AG04450 (cell line): ENCODE results near the gene EEF1AKMT1. TPM values are rescaled to one million over a fixed set of nuclear protein-coding genes. Genes with fewer than 3 reads are reported as not detected.
"Not testable (repeated sequence)": the region's sequence is repeated elsewhere in the genome, so short reads cannot be mapped to it uniquely, and the experiment has no call there.

ENCODE experiments used
- CTCF ChIA-PET: fragments of 300-600, 350-600 bp; formaldehyde crosslinking; extraction: SDS; loops from one replicate; lab custom pipeline; 2022; ENCODE audit warnings: antibody characterized with exemption, inconsistent platforms; lab: Charles Lee
- POLR2A ChIA-PET: fragments of 350-600 bp; formaldehyde crosslinking; extraction: SDS; loops from one replicate; lab custom pipeline; 2021; ENCODE audit warnings: antibody characterized with exemption, inconsistent platforms; lab: Yijun Ruan, JAX
- DNase-seq: peaks from one replicate; pipeline ENCODE4 v3.0.0-alpha.2; 2011; ENCODE audit warnings: low read depth, low spot score
- H3K27ac ChIP-seq: one replicate; pipeline ENCODE4 v1.5.1; 2012; ENCODE audit warnings: low read depth, low read length, control low read depth
- H3K27me3 ChIP-seq: one replicate; pipeline ENCODE4 v1.6.0; 2012; ENCODE audit warnings: low read length; ENCODE audit not compliant: control insufficient read depth, insufficient read depth
- H3K4me3 ChIP-seq: 2 replicates; pipeline ENCODE4 v1.5.1; 2011; ENCODE audit warnings: mild to moderate bottlenecking, low read depth, low read length, control low read depth
- H3K9me3 ChIP-seq: 2 replicates; pipeline ENCODE4 v1.5.1; 2012; ENCODE audit warnings: low read length; ENCODE audit not compliant: control insufficient read depth, insufficient read depth
- polyA plus RNA-seq: library from polyadenylated mRNA; depleted of rRNA; stranded (reverse); fragments of >200 nt; gene quantifications from 2 replicates; pipeline ENCODE4 v1.2.3, GENCODE V29; 2011
- TF ChIP-seq, protein P1 (sequence below): IDR thresholded peaks from 2 replicates; pipeline ENCODE4 v1.5.1; 2011; ENCODE audit warnings: low read depth, low read length, control low read depth, inconsistent platforms

Gene EEF1AKMT1
- polyA plus RNA-seq, 1 experiment, result 19.5 TPM

DNA sequence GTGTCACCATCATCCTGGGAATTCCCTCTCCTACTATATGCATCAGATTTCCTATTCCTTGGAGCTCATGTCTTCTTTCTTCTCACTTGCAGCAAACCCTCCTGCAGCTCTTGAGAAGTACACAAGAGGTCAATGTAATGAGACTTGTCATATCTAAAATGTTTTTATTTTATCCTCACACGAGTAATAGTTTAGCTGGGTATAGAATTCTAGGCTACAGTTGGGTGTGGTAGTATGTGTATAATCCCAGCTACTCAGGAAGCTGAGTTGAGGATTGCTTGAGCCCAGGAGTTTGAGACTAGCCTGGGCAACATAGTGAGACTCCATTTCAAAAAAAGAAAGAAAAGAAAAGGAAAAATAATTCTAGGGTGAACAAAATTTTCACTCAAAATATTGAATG, 24.4 kb downstream of the EEF1AKMT1 start:
- POLR2A ChIA-PET, result no interaction called here
- TF ChIP-seq, protein P1, sequence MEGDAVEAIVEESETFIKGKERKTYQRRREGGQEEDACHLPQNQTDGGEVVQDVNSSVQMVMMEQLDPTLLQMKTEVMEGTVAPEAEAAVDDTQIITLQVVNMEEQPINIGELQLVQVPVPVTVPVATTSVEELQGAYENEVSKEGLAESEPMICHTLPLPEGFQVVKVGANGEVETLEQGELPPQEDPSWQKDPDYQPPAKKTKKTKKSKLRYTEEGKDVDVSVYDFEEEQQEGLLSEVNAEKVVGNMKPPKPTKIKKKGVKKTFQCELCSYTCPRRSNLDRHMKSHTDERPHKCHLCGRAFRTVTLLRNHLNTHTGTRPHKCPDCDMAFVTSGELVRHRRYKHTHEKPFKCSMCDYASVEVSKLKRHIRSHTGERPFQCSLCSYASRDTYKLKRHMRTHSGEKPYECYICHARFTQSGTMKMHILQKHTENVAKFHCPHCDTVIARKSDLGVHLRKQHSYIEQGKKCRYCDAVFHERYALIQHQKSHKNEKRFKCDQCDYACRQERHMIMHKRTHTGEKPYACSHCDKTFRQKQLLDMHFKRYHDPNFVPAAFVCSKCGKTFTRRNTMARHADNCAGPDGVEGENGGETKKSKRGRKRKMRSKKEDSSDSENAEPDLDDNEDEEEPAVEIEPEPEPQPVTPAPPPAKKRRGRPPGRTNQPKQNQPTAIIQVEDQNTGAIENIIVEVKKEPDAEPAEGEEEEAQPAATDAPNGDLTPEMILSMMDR, result no peak
- CTCF ChIA-PET, result no interaction called here
- H3K9me3 ChIP-seq, result peaks cover 8% of the 10 kb centered on the region
- no peaks in the 10 kb centered on the region for H3K27me3 ChIP-seq
- no peak overlapping the region for H3K27ac ChIP-seq
- no peak overlapping the region for H3K4me3 ChIP-seq
- no peak for DNase-seq

DNA sequence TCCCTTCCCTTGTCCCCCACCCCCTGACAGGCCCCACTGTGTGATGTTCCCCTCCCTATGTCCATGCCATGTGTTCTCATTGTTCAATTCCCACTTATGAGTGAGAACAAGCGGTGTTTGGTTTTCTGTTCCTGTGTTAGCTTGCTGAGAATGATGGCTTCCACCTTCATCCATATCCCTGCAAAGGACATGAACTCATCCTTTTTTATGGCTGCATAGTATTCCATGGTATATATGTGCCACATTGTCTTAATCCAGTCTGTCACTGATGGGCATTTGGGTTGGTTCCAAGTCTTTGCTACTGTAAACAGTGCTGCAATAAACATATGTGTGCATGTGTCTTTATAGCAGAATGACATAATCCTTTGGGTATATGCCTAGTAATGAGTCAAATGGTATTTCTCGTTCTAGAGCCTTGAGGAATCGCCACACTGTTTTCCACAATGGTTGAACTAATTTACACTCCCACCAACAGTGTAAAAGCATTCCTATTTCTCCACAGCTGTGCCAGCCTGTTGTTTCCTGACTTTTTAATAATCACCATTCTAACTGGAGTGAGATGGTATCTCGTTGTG, 29.8 kb downstream of the EEF1AKMT1 start:
- DNase-seq, CTCF ChIA-PET, H3K27me3 ChIP-seq, H3K27ac ChIP-seq, H3K4me3 ChIP-seq, POLR2A ChIA-PET: not testable (repeated sequence)
- H3K9me3 ChIP-seq, result peaks cover 13% of the 10 kb centered on the region

DNA sequence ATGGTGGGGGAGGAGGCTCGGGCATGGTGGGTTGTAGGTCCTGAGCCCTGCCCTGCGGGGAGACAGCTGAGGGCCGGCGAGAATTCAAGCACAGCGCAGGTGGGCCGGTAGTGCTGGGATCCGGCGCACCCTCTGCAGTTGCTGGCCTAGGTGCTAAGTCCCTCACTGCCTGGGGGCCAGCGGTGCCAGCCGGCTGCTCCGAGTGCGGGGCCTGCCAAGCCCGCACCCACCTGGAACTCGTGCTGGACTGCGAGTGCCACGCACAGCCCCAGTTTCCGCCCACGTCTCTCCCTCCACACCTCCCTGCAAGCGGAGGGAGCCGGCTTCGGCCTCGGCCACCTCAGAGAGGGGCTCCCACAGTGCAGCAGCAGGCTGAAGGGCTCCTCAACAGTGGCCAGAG, 33.7 kb downstream of the EEF1AKMT1 start:
- TF ChIP-seq, protein P1, result no peak
- H3K9me3 ChIP-seq, result peaks cover 8% of the 10 kb centered on the region; the same call in 1 of the 2 replicates
- no peaks in the 10 kb centered on the region for H3K27me3 ChIP-seq
- ChIA-PET CTCF (no interaction called here), POLR2A (no interaction called here)
- no peak overlapping the region for H3K4me3 ChIP-seq
- no peak overlapping the region for H3K27ac ChIP-seq
- DNase-seq, result no peak

DNA sequence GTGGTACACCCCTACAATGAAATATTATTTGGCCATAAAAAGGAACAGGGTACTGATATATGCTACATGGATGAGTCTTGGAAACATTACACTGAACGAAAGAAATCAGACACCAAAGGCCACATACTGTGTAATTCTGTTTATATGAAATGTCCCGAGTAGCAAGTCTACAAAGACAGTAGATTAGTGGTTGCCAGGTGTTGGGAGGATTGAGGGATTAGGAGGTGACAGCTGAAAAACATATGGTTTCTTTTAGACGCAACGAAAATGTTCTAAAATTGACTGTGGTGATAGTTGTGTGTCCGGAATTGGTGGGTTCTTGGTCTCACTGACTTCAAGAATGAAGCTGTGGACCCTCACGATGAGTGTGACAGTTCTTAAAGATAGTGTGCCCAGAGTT, 35.1 kb downstream of the EEF1AKMT1 start:
- no peaks in the 10 kb centered on the region for H3K27me3 ChIP-seq
- H3K27ac ChIP-seq, result no peak overlapping the region
- DNase-seq, result no peak
- TF ChIP-seq, protein P1, result no peak
- H3K4me3 ChIP-seq, result no peak overlapping the region
- H3K9me3 ChIP-seq, result peaks cover 8% of the 10 kb centered on the region; the same call in 1 of the 2 replicates
- POLR2A ChIA-PET, result no interaction called here
- CTCF ChIA-PET, result no interaction called here

DNA sequence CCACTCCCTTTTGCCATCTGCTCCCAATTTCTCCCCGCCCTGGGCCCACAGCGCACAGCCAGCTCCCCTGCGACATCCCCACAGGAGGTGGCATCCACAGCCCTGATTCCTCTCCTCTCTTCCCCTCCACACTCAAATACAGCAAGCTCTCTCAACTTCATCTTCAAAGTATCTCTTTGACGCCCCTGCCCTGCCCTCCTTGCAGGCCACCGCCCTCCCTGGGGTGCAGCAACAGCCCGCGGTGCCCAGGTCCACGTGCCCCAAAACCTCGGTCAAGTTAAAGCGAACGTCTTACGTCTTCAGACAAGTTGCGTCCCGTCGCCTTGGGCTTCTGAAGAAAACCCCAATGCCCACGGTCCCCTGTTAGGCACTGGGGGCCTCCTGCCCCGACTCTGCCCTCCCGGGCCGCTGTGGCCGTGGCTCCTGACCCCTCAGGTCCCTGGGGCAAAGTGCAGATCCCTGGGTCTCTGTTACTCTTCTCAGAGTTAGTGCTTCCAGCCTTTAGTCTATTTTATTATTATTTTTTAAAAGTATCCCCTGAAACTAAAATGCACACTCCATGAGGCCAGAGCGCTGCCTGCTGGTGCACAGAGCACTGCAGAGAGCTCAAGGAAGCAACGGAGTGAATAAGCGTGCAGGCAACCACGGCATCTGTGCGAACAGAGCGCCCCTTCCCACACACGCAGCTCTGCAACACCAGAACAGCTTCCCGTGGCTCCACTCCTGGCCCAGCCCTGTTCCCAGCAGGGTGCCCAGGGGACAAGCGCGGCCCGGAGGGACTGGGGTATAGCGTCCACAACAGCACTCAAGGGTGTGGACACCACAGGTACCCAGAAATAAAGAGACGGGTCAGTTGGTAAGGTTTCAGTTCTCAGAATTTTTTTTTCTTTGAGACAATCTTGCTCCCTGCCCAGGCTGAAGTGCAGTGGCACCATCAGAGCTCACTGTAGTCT, 43.9 kb downstream of the EEF1AKMT1 start:
- no peaks in the 10 kb centered on the region for H3K27me3 ChIP-seq
- TF ChIP-seq, protein P1, result no peak
- ChIA-PET POLR2A (no interaction called here), CTCF (interaction anchor here (0.5 kb wide), 1 partner anchor 101 kb away, joined by 4 read pairs; no protein-coding TSS in a partner anchor)
- no peak overlapping the region for H3K27ac ChIP-seq
- no peak for DNase-seq
- H3K9me3 ChIP-seq, result peaks cover 3% of the 10 kb centered on the region; the same call in 1 of the 2 replicates
- H3K4me3 ChIP-seq, result no peak overlapping the region
